ENCODE data around the gene GRIK2. TPM values are rescaled to one million over a fixed set of nuclear protein-coding genes. Genes with fewer than 3 reads are reported as not detected.

Gene GRIK2
- total RNA-seq, 1 experiment from 2014 or later: 0.70 TPM

GRCh38 chr6:101932704-101933103 is 539.2 kb downstream of the GRIK2 start:
- Histone ChIP-seq H3K18ac (ENCODE audit: insufficient read length, low read depth, low read length) (no peak overlapping the region), H3K23me2 (ENCODE audit: insufficient read length, low read depth, low read length, poor library complexity, severe bottlenecking) (no peaks in the 10 kb centered on the region), H2BK12ac (ENCODE audit: insufficient read length, low read depth, low read length) (no peak overlapping the region), H4K91ac (ENCODE audit: insufficient read length, low read depth, low read length) (no peak overlapping the region), H3K79me1 (ENCODE audit: insufficient read depth, low read depth, low read length, poor library complexity, severe bottlenecking) (no peaks in the 10 kb centered on the region), H3T11ph (ENCODE audit: low read length) (no peak overlapping the region), H2AK5ac (ENCODE audit: insufficient read length, low read length) (no peak overlapping the region), H4K8ac (replicated peaks; ENCODE audit: insufficient read length, low read depth, low read length) (no peak overlapping the region), H2BK5ac (ENCODE audit: insufficient read length, low read length) (no peak overlapping the region), H3K4ac (ENCODE audit: low read depth, low read length) (no peak overlapping the region), H3K4me1 (ENCODE audit: insufficient read depth, low read length) (no peaks in the 10 kb centered on the region), H3K27ac (ENCODE audit: insufficient read length, low read depth, low read length) (no peak overlapping the region), H2AFZ (ENCODE audit: low read length) (no peak overlapping the region), H3K9me3 (ENCODE audit: control insufficient read depth, low read depth, low read length) (no peaks in the 10 kb centered on the region), H2BK120ac (ENCODE audit: low read depth, low read length, poor library complexity, severe bottlenecking) (no peak overlapping the region), H3K27me3 (ENCODE audit: insufficient read depth, low read length) (no peaks in the 10 kb centered on the region), H3K14ac (ENCODE audit: insufficient read depth, low read length) (no peak overlapping the region), H3K4me2 (ENCODE audit: insufficient read depth, insufficient read length, low read length) (no peak overlapping the region), H3K79me2 (ENCODE audit: insufficient read depth, low read length) (no peaks in the 10 kb centered on the region), H2BK20ac (ENCODE audit: low read depth, low read length, poor library complexity, severe bottlenecking) (no peak overlapping the region), H3K56ac (ENCODE audit: insufficient read length, low read depth, low read length) (no peak overlapping the region), H2BK15ac (ENCODE audit: low read depth, low read length) (no peak overlapping the region), H4K5ac (ENCODE audit: insufficient read length, low read depth, low read length) (no peak overlapping the region), H4K20me1 (ENCODE audit: control insufficient read depth, insufficient read depth, insufficient read length) (no peaks in the 10 kb centered on the region), H3K9ac (ENCODE audit: extremely low read depth, insufficient read length, low read length) (no peak overlapping the region), H3K23ac (ENCODE audit: insufficient read length, low read depth, low read length) (no peak overlapping the region)
- H3K4me3 Mint-ChIP-seq: no peak overlapping the region
- H3K36me3 Mint-ChIP-seq (ENCODE audit: insufficient read depth in 1 of 3, low read depth in 3 of 3): no peaks in the 10 kb centered on the region
- no CpG with 5 or more reads among the region's 3 CpGs for WGBS (ENCODE audit: extremely low coverage, insufficient read length, low lambda C conversion rate)
- no peak for DNase-seq
- no peaks in the 10 kb centered on the region for H3K9me3 Mint-ChIP-seq
- TF ChIP-seq CTCF (conservative IDR thresholded peaks at IDR 0.05): no peak
- no peaks in the 10 kb centered on the region for H3K27me3 Mint-ChIP-seq (ENCODE audit: low read depth)
- H3K4me1 Mint-ChIP-seq: peaks cover 0 to 6% of the 10 kb centered on the region in 2 experiments; a peak in 1 of 4 replicates
- H3K27ac Mint-ChIP-seq: no peak overlapping the region

Measured in H9 (cell line).